H1 (cell line): ENCODE results near the gene CLDN8. TPM values are rescaled to one million over a fixed set of nuclear protein-coding genes. Genes with fewer than 3 reads are reported as not detected.

ENCODE experiments used
- CTCF ChIA-PET: fragments of 300-600 bp; sonication (Branson Sonifier 250); formaldehyde crosslinking; loops from one replicate; lab custom pipeline; 2021; ENCODE audit not compliant: partially characterized antibody; lab: Charles Lee
- POLR2A ChIA-PET: fragments of 300-600 bp; sonication (Branson Sonifier 250); formaldehyde crosslinking; loops from one replicate; lab custom pipeline; 2021; ENCODE audit warnings: inconsistent platforms; ENCODE audit not compliant: partially characterized antibody; lab: Charles Lee
- DNase-seq, 2 experiments: peaks; one replicate each; pipeline versions ENCODE4 v3.0.0 to v3.0.0-alpha.2; 2010 to 2022; ENCODE audit warnings: low spot score in 2 of 2, low read depth in 1 of 2, mixed read lengths in 1 of 2
- FAIRE-seq: peaks from 2 replicates; lab custom pipeline; 2011; peaks lifted over from hg19 to GRCh38; lab: Jason Lieb, UNC
- H2AFZ ChIP-seq: 2 replicates; pipeline ENCODE4 v1.8.1; 2012; ENCODE audit warnings: low read length, inconsistent platforms
- H2AK5ac ChIP-seq: 2 replicates; pipeline ENCODE4 v1.6.1; 2013; ENCODE audit warnings: low read depth, low read length
- H2BK120ac ChIP-seq: replicated peaks from 2 replicates; pipeline ENCODE3; 2013; ENCODE audit warnings: low read depth, low read length, inconsistent platforms
- H2BK12ac ChIP-seq: 2 replicates; pipeline ENCODE4 v1.6.1; 2013; ENCODE audit warnings: low read depth, low read length
- H2BK15ac ChIP-seq: 2 replicates; pipeline ENCODE4 v1.6.1; 2013; ENCODE audit warnings: low read length
- H2BK20ac ChIP-seq: 2 replicates; pipeline ENCODE4 v1.6.1; 2013; ENCODE audit warnings: low read length
- H2BK5ac ChIP-seq: 2 replicates; pipeline ENCODE4 v1.6.1; 2013; ENCODE audit warnings: low read depth, low read length
- H3K14ac ChIP-seq: 2 replicates; pipeline ENCODE4 v1.6.1; 2013; ENCODE audit warnings: inconsistent platforms; ENCODE audit not compliant: insufficient read length
- H3K18ac ChIP-seq: 2 replicates; pipeline ENCODE4 v1.6.1; 2013; ENCODE audit warnings: low read length; ENCODE audit errors: extremely low read depth
- H3K23ac ChIP-seq: 2 replicates; pipeline ENCODE4 v1.6.1; 2013; ENCODE audit warnings: inconsistent platforms; ENCODE audit not compliant: insufficient read length
- H3K23me2 ChIP-seq: 2 replicates; pipeline ENCODE4 v1.6.1; 2013; ENCODE audit warnings: low read depth, low read length
- H3K27ac ChIP-seq: 2 replicates; pipeline ENCODE4 v1.6.1; 2011; ENCODE audit warnings: low read depth, low read length, inconsistent platforms
- H3K27me3 ChIP-seq, 4 experiments: replicated peaks in 1 of 4; 1 replicate in 1 of 4; 2 replicates in 3 of 4; pipeline versions ENCODE4 v1.6.1 to v1.8.1; 2011 to 2013; ENCODE audit warnings: low read length in 3 of 4, mild to moderate bottlenecking in 3 of 4, inconsistent platforms in 2 of 4, mixed read lengths in 2 of 4, moderate library complexity in 1 of 4; ENCODE audit not compliant: control insufficient read depth in 3 of 4, insufficient read depth in 3 of 4; ENCODE audit errors: extremely low read depth in 1 of 4
- H3K36me3 ChIP-seq, 4 experiments: 2 replicates each; pipeline versions ENCODE4 v1.6.1 to v1.8.1; 2011 to 2013; ENCODE audit warnings: mild to moderate bottlenecking in 4 of 4, low read length in 3 of 4, moderate library complexity in 2 of 4, control low read depth in 1 of 4, inconsistent platforms in 1 of 4; ENCODE audit not compliant: insufficient read depth in 4 of 4, control insufficient read depth in 2 of 4
- H3K4ac ChIP-seq: replicated peaks from 2 replicates; pipeline ENCODE3; 2013; ENCODE audit warnings: low read length, low read depth, mixed read lengths, inconsistent platforms; ENCODE audit not compliant: insufficient read length
- H3K4me1 ChIP-seq, 4 experiments: replicated peaks in 1 of 4; 1 replicate in 1 of 4; 2 replicates in 3 of 4; pipeline versions ENCODE4 v1.6.1 to v1.8.1; 2011 to 2013; ENCODE audit warnings: low read length in 3 of 4, inconsistent platforms in 2 of 4, mixed read lengths in 1 of 4; ENCODE audit not compliant: insufficient read depth in 4 of 4, control insufficient read depth in 3 of 4
- H3K4me2 ChIP-seq, 2 experiments: 2 replicates each; pipeline versions ENCODE4 v1.6.1 to v1.8.1; 2011 to 2013; ENCODE audit warnings: low read depth in 2 of 2, low read length in 2 of 2, control low read depth in 1 of 2, inconsistent platforms in 1 of 2, mild to moderate bottlenecking in 1 of 2; ENCODE audit not compliant: insufficient read depth in 1 of 2
- H3K4me3 ChIP-seq, 4 experiments: fragments of 200-600, 300-600 bp in 1 of 4; sonication (generic), shearing (Covaris generic), sonication (Bioruptor Twin) in 1 of 4; 2 replicates each; pipeline versions ENCODE4 v1.5.1 to v1.8.1; 2011 to 2016; ENCODE audit warnings: low read length in 4 of 4, low read depth in 3 of 4, control low read depth in 2 of 4, inconsistent platforms in 2 of 4, mild to moderate bottlenecking in 2 of 4, mixed read lengths in 1 of 4, moderate library complexity in 1 of 4; ENCODE audit not compliant: insufficient read depth in 2 of 4; ENCODE audit errors: extremely low read depth in 1 of 4
- H3K56ac ChIP-seq: replicated peaks from 2 replicates; pipeline ENCODE3; 2013; ENCODE audit warnings: low read depth, mild to moderate bottlenecking, mixed read lengths, low read length, inconsistent platforms; ENCODE audit not compliant: insufficient read length
- H3K79me1 ChIP-seq: 2 replicates; pipeline ENCODE4 v1.6.1; 2013; ENCODE audit warnings: low read depth, low read length, control low read depth
- H3K79me2 ChIP-seq, 2 experiments: 2 replicates each; pipeline versions ENCODE4 v1.6.1 to v1.8.1; 2012 to 2013; ENCODE audit warnings: low read length in 2 of 2, mild to moderate bottlenecking in 2 of 2, inconsistent platforms in 1 of 2; ENCODE audit not compliant: insufficient read depth in 2 of 2, control insufficient read depth in 1 of 2
- H3K9ac ChIP-seq, 4 experiments: replicated peaks in 1 of 4; 1 replicate in 1 of 4; 2 replicates in 3 of 4; pipeline versions ENCODE4 v1.6.1 to v1.8.1; 2011 to 2013; ENCODE audit warnings: low read depth in 3 of 4, low read length in 3 of 4, control low read depth in 2 of 4, mild to moderate bottlenecking in 2 of 4, moderate library complexity in 2 of 4, inconsistent platforms in 1 of 4; ENCODE audit errors: extremely low read depth in 1 of 4
- H3K9me3 ChIP-seq, 2 experiments: 2 replicates each; pipeline versions ENCODE4 v1.6.1 to v1.8.1; 2012 to 2013; ENCODE audit warnings: mild to moderate bottlenecking in 2 of 2, moderate library complexity in 2 of 2, control low read depth in 1 of 2, inconsistent platforms in 1 of 2, low read depth in 1 of 2, low read length in 1 of 2, mixed read lengths in 1 of 2; ENCODE audit not compliant: insufficient read depth in 2 of 2
- H4K20me1 ChIP-seq, 2 experiments: replicated peaks in 1 of 2; 2 replicates each; pipeline versions ENCODE3 to v1.8.1; 2011 to 2013; ENCODE audit warnings: inconsistent platforms in 2 of 2, low read length in 2 of 2, mild to moderate bottlenecking in 1 of 2; ENCODE audit not compliant: insufficient read depth in 2 of 2, control insufficient read depth in 1 of 2
- H4K5ac ChIP-seq: 2 replicates; pipeline ENCODE4 v1.6.1; 2013; ENCODE audit warnings: low read length, low read depth, mixed read lengths, inconsistent platforms; ENCODE audit not compliant: insufficient read length
- H4K8ac ChIP-seq: 2 replicates; pipeline ENCODE4 v1.8.0; 2013; ENCODE audit warnings: mild to moderate bottlenecking, moderate library complexity, low read length, inconsistent platforms; ENCODE audit not compliant: insufficient read depth; ENCODE audit errors: extremely low read depth
- H4K91ac ChIP-seq: replicated peaks from 2 replicates; pipeline ENCODE3; 2013; ENCODE audit warnings: low read length, mixed read lengths, inconsistent platforms; ENCODE audit not compliant: insufficient read length
- CEBPB ChIP-seq: IDR thresholded peaks from 2 replicates; pipeline ENCODE4 v1.6.1; 2012; ENCODE audit warnings: low read depth, low read length
- EP300 ChIP-seq, 2 experiments: IDR thresholded peaks; 1 replicate in 1 of 2; 2 replicates in 1 of 2; pipeline ENCODE4 v1.6.1; 2011 to 2012; ENCODE audit warnings: low read depth in 2 of 2, low read length in 2 of 2, mild to moderate bottlenecking in 2 of 2, borderline replicate concordance in 1 of 2, inconsistent platforms in 1 of 2, moderate library complexity in 1 of 2
- GTF2F1 ChIP-seq: IDR thresholded peaks from 2 replicates; pipeline ENCODE4 v1.6.1; 2012; ENCODE audit warnings: low read depth, low read length, improper control_type of control experiment, borderline replicate concordance
- HDAC2 ChIP-seq, 2 experiments: fragments of 300-600 bp in 1 of 2; sonication (generic) in 1 of 2; IDR thresholded peaks; 2 replicates each; pipeline ENCODE4 v1.6.1; 2011 to 2012; ENCODE audit warnings: low read depth in 2 of 2, low read length in 2 of 2, mild to moderate bottlenecking in 2 of 2, moderate library complexity in 2 of 2, borderline replicate concordance in 1 of 2, inconsistent platforms in 1 of 2
- KDM1A ChIP-seq: fragments of 200-600, 300-600 bp; sonication (generic); IDR thresholded peaks from 2 replicates; pipeline ENCODE4 v1.7.1; 2016; ENCODE audit warnings: mild to moderate bottlenecking, low read length, borderline replicate concordance
- PHF8 ChIP-seq: fragments of 200-600 bp; sonication (generic); conservative IDR thresholded peaks from 2 replicates; pipeline ENCODE4 v1.7.1; 2012; ENCODE audit warnings: low read depth, mild to moderate bottlenecking, inconsistent platforms, low read length, moderate library complexity
- POU5F1 ChIP-seq: IDR thresholded peaks from 2 replicates; pipeline ENCODE4 v1.6.1; 2011; ENCODE audit warnings: low read depth, mild to moderate bottlenecking, low read length, moderate library complexity
- RBBP5 ChIP-seq: IDR thresholded peaks from 2 replicates; pipeline ENCODE4 v1.7.1; 2012; ENCODE audit warnings: low read depth, mild to moderate bottlenecking, inconsistent platforms, low read length, moderate library complexity, borderline replicate concordance
- SP1 ChIP-seq: IDR thresholded peaks from 2 replicates; pipeline ENCODE4 v1.6.1; 2011; ENCODE audit warnings: low read depth, low read length
- SP2 ChIP-seq: IDR thresholded peaks from 2 replicates; pipeline ENCODE4 v1.6.1; 2012; ENCODE audit warnings: mild to moderate bottlenecking, low read length, inconsistent platforms
- SP4 ChIP-seq: IDR thresholded peaks from 2 replicates; pipeline ENCODE4 v1.6.1; 2012; ENCODE audit warnings: low read length, inconsistent platforms
- SRF ChIP-seq: IDR thresholded peaks from 2 replicates; pipeline ENCODE4 v1.6.1; 2011; ENCODE audit warnings: mild to moderate bottlenecking, low read depth, low read length, moderate library complexity
- WGBS, 2 experiments: shearing (Covaris generic) in 1 of 2; methylation state at CpG; one replicate each; pipeline versions ENCODE4 v1.1.6 to v1.1.7; 2013 to 2015; ENCODE audit warnings: low lambda C conversion rate in 2 of 2, mixed read lengths in 2 of 2, inconsistent platforms in 1 of 2, low coverage in 1 of 2, missing lambda C conversion rate in 1 of 2; ENCODE audit not compliant: insufficient replicate concordance in 2 of 2, insufficient coverage in 1 of 2, insufficient read length in 1 of 2; ENCODE audit errors: extremely low coverage in 1 of 2, missing lambda C conversion rate in 1 of 2; 5-methylcytosine and 5-hydroxymethylcytosine counted together
- polyA plus RNA-seq, 7 experiments: library from polyadenylated mRNA; depleted of rRNA in 3 of 7; stranded (reverse) in 5 of 7; unstranded in 2 of 7; fragments of >200 nt in 5 of 7; fragments of 200-250 nt in 2 of 7; gene quantifications; 1 replicate in 5 of 7; 2 replicates in 1 of 7; 4 replicates in 1 of 7; pipeline versions ENCODE4 v1.2.1 to v1.2.3, GENCODE V29; 2011 to 2013; ENCODE audit warnings: missing spikeins in 2 of 7, mixed read lengths in 2 of 7
- total RNA-seq: library from RNA; stranded (reverse); fragmentation: NEBNext Ultra II Directional; extraction: Animal tissue kit (Norgen Biotek cat#: 25700); gene quantifications from 2 replicates; pipeline ENCODE4 v1.2.1, GENCODE V29; 2021
- TF ChIP-seq, protein P1 (sequence below): IDR thresholded peaks from 2 replicates; pipeline ENCODE4 v1.6.1; 2012; ENCODE audit warnings: inconsistent platforms

Gene CLDN8
- total and polyA plus RNA-seq, 2 of the 8 experiments (the other 6 are each of a cell fraction or from before 2014, with no cell fraction given): not detected

DNA sequence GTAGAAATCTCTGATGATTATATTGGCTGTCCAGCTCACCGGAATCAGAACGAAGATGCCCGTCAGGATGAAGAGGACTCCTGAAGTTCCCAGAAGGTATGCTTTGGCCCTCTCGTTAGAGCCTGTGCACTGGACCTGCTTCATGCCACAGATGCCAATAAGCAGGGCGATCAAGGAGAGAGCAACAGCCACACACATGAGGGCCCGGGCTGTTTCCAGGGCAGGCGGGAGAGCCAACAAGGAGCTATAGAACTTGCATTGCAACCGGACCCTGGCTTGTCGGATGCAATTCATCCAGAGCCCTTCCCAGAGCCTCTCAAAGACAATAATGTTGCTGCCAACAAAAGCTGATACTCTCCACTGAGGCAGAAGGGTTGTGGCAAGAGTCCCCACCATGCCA, 49.7 kb downstream of the CLDN8 start:
- Histone ChIP-seq H3K4me1 (no peaks in the 10 kb centered on the region), H3K79me1 (no peaks in the 10 kb centered on the region), H3K27me3 (no peaks in the 10 kb centered on the region), H4K8ac (no peak overlapping the region), H2BK12ac (no peak overlapping the region), H2BK15ac (no peak overlapping the region), H2BK120ac (no peak overlapping the region), H3K36me3 (no peaks in the 10 kb centered on the region), H4K91ac (no peak overlapping the region), H2BK5ac (no peak overlapping the region), H3K56ac (no peak overlapping the region), H2BK20ac (no peak overlapping the region), H2AFZ (no peak overlapping the region), H3K9me3 (no peaks in the 10 kb centered on the region), H3K4me3 (no peak overlapping the region), H3K18ac (no peak overlapping the region), H4K20me1 (no peaks in the 10 kb centered on the region), H3K27ac (no peak overlapping the region), H3K9ac (no peak overlapping the region), H3K4ac (no peak overlapping the region), H3K23me2 (no peaks in the 10 kb centered on the region), H3K79me2 (no peaks in the 10 kb centered on the region), H2AK5ac (no peak overlapping the region), H3K23ac (no peak overlapping the region), H3K14ac (no peak overlapping the region), H4K5ac (no peak overlapping the region), H3K4me2 (no peak overlapping the region)
- CTCF ChIA-PET: interaction anchor here (1.3 kb wide), 1 partner anchor 8 kb away, joined by 3 read pairs; no protein-coding TSS in a partner anchor
- 93% methylated on average over 9 of the region's 9 CpGs; no CpG with 5 or more reads in 1 of the 2 experiments for WGBS, 2 experiments
- TF ChIP-seq POU5F1: no peak
- no peak for TF ChIP-seq EP300 (IDR thresholded peaks at IDR 0.05; ENCODE audit: borderline replicate concordance in 1 of 2, low read depth in 2 of 2, low read length in 2 of 2)
- TF ChIP-seq RBBP5: no peak
- TF ChIP-seq GTF2F1: no peak
- TF ChIP-seq PHF8: no peak
- no peak for TF ChIP-seq CEBPB
- TF ChIP-seq, protein P1, sequence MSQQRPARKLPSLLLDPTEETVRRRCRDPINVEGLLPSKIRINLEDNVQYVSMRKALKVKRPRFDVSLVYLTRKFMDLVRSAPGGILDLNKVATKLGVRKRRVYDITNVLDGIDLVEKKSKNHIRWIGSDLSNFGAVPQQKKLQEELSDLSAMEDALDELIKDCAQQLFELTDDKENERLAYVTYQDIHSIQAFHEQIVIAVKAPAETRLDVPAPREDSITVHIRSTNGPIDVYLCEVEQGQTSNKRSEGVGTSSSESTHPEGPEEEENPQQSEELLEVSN: no peak
- no peak for TF ChIP-seq KDM1A
- TF ChIP-seq HDAC2 (IDR thresholded peaks at IDR 0.05; ENCODE audit: borderline replicate concordance in 1 of 2, low read depth in 2 of 2, low read length in 2 of 2): no peak
- TF ChIP-seq SP1: no peak
- TF ChIP-seq SP4: no peak
- no peak for TF ChIP-seq SP2
- no peak for TF ChIP-seq SRF
- POLR2A ChIA-PET: no interaction called here
- no peak for DNase-seq
- no peak for FAIRE-seq
